GM23338 (cell line): Measurements from ENCODE around the gene ACAD11. TPM values are rescaled to one million over a fixed set of nuclear protein-coding genes. Genes with fewer than 3 reads are reported as not detected.

Experiments used
- ATAC-seq: fragments of 200-7000 bp; cut with Tn5 transposase; 3 replicates; pipeline ENCODE4 v1.9.1; 2020
- DNase-seq: peaks from one replicate; pipeline ENCODE4 v3.0.0-alpha.2; 2015; ENCODE audit warnings: low spot score
- H2AFZ ChIP-seq: fragments of 200-600 bp; sonication (generic); 2 replicates; pipeline ENCODE4 v1.8.0; 2016; ENCODE audit warnings: antibody characterized with exemption, mild to moderate bottlenecking, moderate library complexity
- H3F3A ChIP-seq: fragments of 200-600 bp; sonication (generic); replicated peaks from 2 replicates; pipeline ENCODE4 v1.8.0; 2017; ENCODE audit warnings: antibody characterized with exemption, mixed run types, low read depth
- H3K27ac ChIP-seq: fragments of 200-600 bp; sonication (generic); 2 replicates; pipeline ENCODE4 v1.6.1; 2016; ENCODE audit warnings: low read depth
- H3K27me3 ChIP-seq: fragments of 200-600 bp; sonication (generic); 2 replicates; pipeline ENCODE4 v1.8.0; 2016; ENCODE audit warnings: mild to moderate bottlenecking, mixed run types, moderate library complexity; ENCODE audit not compliant: insufficient read depth
- H3K36me3 ChIP-seq: fragments of 200-600 bp; sonication (generic); 2 replicates; pipeline ENCODE4 v1.8.0; 2016; ENCODE audit warnings: mild to moderate bottlenecking; ENCODE audit not compliant: insufficient read depth
- H3K4me1 ChIP-seq: fragments of 200-600 bp; sonication (generic); 2 replicates; pipeline ENCODE4 v1.8.0; 2016; ENCODE audit warnings: mild to moderate bottlenecking, moderate library complexity; ENCODE audit not compliant: insufficient read depth
- H3K4me2 ChIP-seq: fragments of 200-600 bp; sonication (generic); 2 replicates; pipeline ENCODE4 v1.7.1; 2017; ENCODE audit warnings: mixed run types
- H3K4me3 ChIP-seq: fragments of 200-600 bp; sonication (generic); 2 replicates; pipeline ENCODE4 v1.6.1; 2016; ENCODE audit warnings: mixed run types
- H3K79me2 ChIP-seq: fragments of 200-600 bp; sonication (generic); replicated peaks from 2 replicates; pipeline ENCODE4 v1.8.0; 2017; ENCODE audit warnings: mild to moderate bottlenecking; ENCODE audit not compliant: insufficient read depth
- H3K9me2 ChIP-seq: fragments of 200-600 bp; sonication (generic); 2 replicates; pipeline ENCODE4 v1.8.0; 2017; ENCODE audit not compliant: insufficient read depth
- H4K20me1 ChIP-seq: fragments of 200-600 bp; sonication (generic); replicated peaks from 2 replicates; pipeline ENCODE4 v1.8.0; 2017; ENCODE audit warnings: mild to moderate bottlenecking; ENCODE audit not compliant: insufficient read depth
- H3K27ac Mint-ChIP-seq: 2 replicates; pipeline ENCODE4 v1.8.0; 2020; ENCODE audit warnings: inconsistent platforms, mild to moderate bottlenecking, moderate library complexity, mixed read lengths
- H3K27me3 Mint-ChIP-seq: 3 replicates; pipeline ENCODE4 v1.8.0; 2022; ENCODE audit warnings: low read depth, mild to moderate bottlenecking, moderate library complexity, mixed read lengths, inconsistent platforms; ENCODE audit not compliant: insufficient read depth, poor library complexity
- H3K36me3 Mint-ChIP-seq: 3 replicates; pipeline ENCODE4 v1.8.0; 2021; ENCODE audit warnings: low read depth, mild to moderate bottlenecking, inconsistent platforms, moderate library complexity, mixed read lengths
- H3K4me1 Mint-ChIP-seq: 3 replicates; pipeline ENCODE4 v1.8.0; 2020; ENCODE audit warnings: mild to moderate bottlenecking, inconsistent platforms, mixed read lengths
- H3K4me3 Mint-ChIP-seq: 3 replicates; pipeline ENCODE4 v1.8.0; 2021; ENCODE audit warnings: moderate library complexity, mild to moderate bottlenecking, inconsistent platforms, mixed read lengths
- H3K9me3 Mint-ChIP-seq: 3 replicates; pipeline ENCODE4 v1.8.0; 2020; ENCODE audit warnings: moderate library complexity, mild to moderate bottlenecking, inconsistent platforms, mixed read lengths
- CREB1 ChIP-seq: fragments of 250-450 bp; sonication (Bioruptor Pico); IDR thresholded peaks from 2 replicates; pipeline ENCODE4 v1.5.0; 2020; ENCODE audit warnings: low read depth, mild to moderate bottlenecking, moderate library complexity
- ETS1 ChIP-seq: IDR thresholded peaks from 2 replicates; pipeline ENCODE4 v1.6.1; 2016; ENCODE audit warnings: antibody characterized with exemption
- EZH2 ChIP-seq: fragments of 200-600 bp; sonication (generic); IDR thresholded peaks from one replicate; pipeline ENCODE4 v1.8.0; 2017; ENCODE audit warnings: antibody characterized with exemption, mild to moderate bottlenecking, low read depth; ENCODE audit not compliant: unreplicated experiment
- EZH2phosphoT487 ChIP-seq: fragments of 200-600 bp; sonication (generic); IDR thresholded peaks from one replicate; pipeline ENCODE4 v1.8.1; 2018; ENCODE audit warnings: antibody characterized with exemption; ENCODE audit not compliant: unreplicated experiment
- JUNB ChIP-seq: IDR thresholded peaks from one replicate; pipeline ENCODE4 v1.6.1; 2016; ENCODE audit warnings: antibody characterized with exemption; ENCODE audit not compliant: unreplicated experiment
- NANOG ChIP-seq: IDR thresholded peaks from 2 replicates; pipeline ENCODE4 v1.6.1; 2016; ENCODE audit warnings: antibody characterized with exemption, borderline replicate concordance
- POLR2AphosphoS5 ChIP-seq: IDR thresholded peaks from 2 replicates; pipeline ENCODE4 v1.6.1; 2016; ENCODE audit warnings: antibody characterized with exemption, low read depth
- REST ChIP-seq: IDR thresholded peaks from one replicate; pipeline ENCODE4 v1.6.1; 2018; ENCODE audit warnings: antibody characterized with exemption; ENCODE audit not compliant: unreplicated experiment
- STAT1 ChIP-seq: IDR thresholded peaks from one replicate; pipeline ENCODE4 v1.6.1; 2016; ENCODE audit warnings: antibody characterized with exemption; ENCODE audit not compliant: unreplicated experiment
- ZNF114 ChIP-seq: fragments of 250-450 bp; sonication (Bioruptor Pico); IDR thresholded peaks from 2 replicates; pipeline ENCODE4 v1.5.0; 2020; ENCODE audit warnings: mild to moderate bottlenecking, moderate library complexity
- ZNF331 ChIP-seq: fragments of 250-450 bp; sonication (Bioruptor Pico); IDR thresholded peaks from 2 replicates; pipeline ENCODE4 v1.5.0; 2020; ENCODE audit warnings: low read depth, mild to moderate bottlenecking, moderate library complexity
- ZNF462 ChIP-seq: fragments of 250-450 bp; sonication (Bioruptor Pico); IDR thresholded peaks from 2 replicates; pipeline ENCODE4 v1.5.0; 2020; ENCODE audit warnings: mild to moderate bottlenecking, moderate library complexity
- polyA plus RNA-seq: library from polyadenylated mRNA; unstranded; fragments of >200 nt; fragmentation: Nextera tagmentation; extraction: Ambion mirVana; gene quantifications from 2 replicates; pipeline ENCODE4 v1.2.1, GENCODE V29; 2016
- total RNA-seq: library from RNA; depleted of rRNA; stranded (reverse); fragments of >200 nt; shearing (Covaris generic); gene quantifications from 2 replicates; pipeline ENCODE4 v1.2.3, GENCODE V29; 2014
- TF ChIP-seq, protein P1 (sequence below), 2 experiments: fragments of 200-600 bp in 1 of 2; sonication (generic) in 1 of 2; conservative IDR thresholded peaks; 2 replicates each; pipeline versions ENCODE4 v1.5.1 to v1.6.1; 2016 to 2017; ENCODE audit warnings: antibody characterized with exemption in 2 of 2, low read depth in 2 of 2, mild to moderate bottlenecking in 2 of 2, moderate library complexity in 1 of 2

ACAD11 gene
- total and polyA plus RNA-seq, 2 experiments from 2014 or later = 11.4 to 17.1 TPM

- H3K9me3 Mint-ChIP-seq = no peaks in the 10 kb centered on the region
- no peak for ATAC-seq
- no peak overlapping the region for H3K27ac Mint-ChIP-seq
These were observed 9.7 kb upstream of the ACAD11 start for GRCh38 chr3:132669256-132669777.

More at GRCh38 chr3:132669256-132669777, 9.7 kb upstream of the ACAD11 start:
- Mint-ChIP-seq H3K4me1 (no peaks in the 10 kb centered on the region; the same call in 1 of the 3 replicates), H3K36me3 (peaks cover 12% of the 10 kb centered on the region; the same call in 2 of the 3 replicates), H3K27me3 (no peaks in the 10 kb centered on the region), H3K4me3 (no peak overlapping the region)
- Histone ChIP-seq H3K4me1 (no peaks in the 10 kb centered on the region), H3F3A (no peaks in the 10 kb centered on the region), H3K79me2 (peaks cover 14% of the 10 kb centered on the region), H3K27ac (no peak overlapping the region), H3K4me2 (no peak overlapping the region), H3K27me3 (no peaks in the 10 kb centered on the region), H3K9me2 (no peaks in the 10 kb centered on the region), H4K20me1 (no peaks in the 10 kb centered on the region), H3K36me3 (peaks cover 7% of the 10 kb centered on the region; the same call in 1 of the 2 replicates), H2AFZ (no peak overlapping the region), H3K4me3 (no peak overlapping the region)
- no peak for TF ChIP-seq ZNF331 (CRISPR knock-in tag)
- no peak for TF ChIP-seq STAT1
- TF ChIP-seq ZNF462 (CRISPR knock-in tag) = no peak
- TF ChIP-seq POLR2AphosphoS5 = no peak
- no peak for TF ChIP-seq EZH2
- no peak for TF ChIP-seq REST
- no peak for TF ChIP-seq CREB1
- TF ChIP-seq ETS1 = no peak
- no peak for TF ChIP-seq NANOG
- no peak for TF ChIP-seq ZNF114 (CRISPR knock-in tag)
- TF ChIP-seq EZH2phosphoT487 = no peak
- TF ChIP-seq JUNB = no peak
- TF ChIP-seq, protein P1, sequence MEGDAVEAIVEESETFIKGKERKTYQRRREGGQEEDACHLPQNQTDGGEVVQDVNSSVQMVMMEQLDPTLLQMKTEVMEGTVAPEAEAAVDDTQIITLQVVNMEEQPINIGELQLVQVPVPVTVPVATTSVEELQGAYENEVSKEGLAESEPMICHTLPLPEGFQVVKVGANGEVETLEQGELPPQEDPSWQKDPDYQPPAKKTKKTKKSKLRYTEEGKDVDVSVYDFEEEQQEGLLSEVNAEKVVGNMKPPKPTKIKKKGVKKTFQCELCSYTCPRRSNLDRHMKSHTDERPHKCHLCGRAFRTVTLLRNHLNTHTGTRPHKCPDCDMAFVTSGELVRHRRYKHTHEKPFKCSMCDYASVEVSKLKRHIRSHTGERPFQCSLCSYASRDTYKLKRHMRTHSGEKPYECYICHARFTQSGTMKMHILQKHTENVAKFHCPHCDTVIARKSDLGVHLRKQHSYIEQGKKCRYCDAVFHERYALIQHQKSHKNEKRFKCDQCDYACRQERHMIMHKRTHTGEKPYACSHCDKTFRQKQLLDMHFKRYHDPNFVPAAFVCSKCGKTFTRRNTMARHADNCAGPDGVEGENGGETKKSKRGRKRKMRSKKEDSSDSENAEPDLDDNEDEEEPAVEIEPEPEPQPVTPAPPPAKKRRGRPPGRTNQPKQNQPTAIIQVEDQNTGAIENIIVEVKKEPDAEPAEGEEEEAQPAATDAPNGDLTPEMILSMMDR (conservative IDR thresholded peaks at IDR 0.05; ENCODE audit: low read depth in 2 of 2) = no peak
- no peak for DNase-seq
